Spleen (tissue), 11 donors: ENCODE measurements around the gene ADAMTS19. TPM values are rescaled to one million over a fixed set of nuclear protein-coding genes. Genes with fewer than 3 reads are reported as not detected.

Source experiments
- DNase-seq: peaks from one replicate; pipeline ENCODE4 v3.0.0-alpha.2; 2020
- H3K27ac ChIP-seq, 8 donors: fragments of 200-600 bp; sonication (generic) in 7 of 8; 1 replicate in 4 of 8; 2 replicates in 4 of 8; pipeline versions ENCODE4 v1.5.0 to v1.8.0; 2016 to 2021; ENCODE audit warnings: inconsistent platforms in 4 of 8, mild to moderate bottlenecking in 4 of 8, moderate library complexity in 1 of 8
- H3K27me3 ChIP-seq, 7 donors: fragments of 200-600 bp; sonication (generic) in 6 of 7; replicated peaks in 1 of 7; 1 replicate in 4 of 7; 2 replicates in 3 of 7; pipeline versions ENCODE4 v1.5.0 to v1.8.0; 2016 to 2021; ENCODE audit warnings: inconsistent platforms in 3 of 7, mild to moderate bottlenecking in 1 of 7
- H3K36me3 ChIP-seq, 6 donors: fragments of 200-600 bp; sonication (generic) in 5 of 6; 1 replicate in 4 of 6; 2 replicates in 2 of 6; pipeline versions ENCODE4 v1.5.0 to v1.8.0; 2016 to 2021; ENCODE audit warnings: inconsistent platforms in 2 of 6
- H3K4me1 ChIP-seq, 6 donors: fragments of 200-600 bp; sonication (generic) in 5 of 6; 1 replicate in 3 of 6; 2 replicates in 3 of 6; pipeline versions ENCODE4 v1.5.0 to v1.8.0; 2016 to 2021; ENCODE audit warnings: inconsistent platforms in 3 of 6
- H3K4me3 ChIP-seq, 8 donors: fragments of 200-600 bp; sonication (generic) in 7 of 8; 1 replicate in 4 of 8; 2 replicates in 4 of 8; pipeline versions ENCODE4 v1.5.0 to v1.8.0; 2016 to 2021; ENCODE audit warnings: inconsistent platforms in 4 of 8, mild to moderate bottlenecking in 4 of 8, moderate library complexity in 2 of 8
- H3K9me3 ChIP-seq, 8 donors: fragments of 200-600 bp; sonication (generic) in 7 of 8; 1 replicate in 4 of 8; 2 replicates in 4 of 8; pipeline versions ENCODE4 v1.5.0 to v1.8.0; 2016 to 2021; ENCODE audit warnings: inconsistent platforms in 4 of 8
- POLR2A ChIP-seq, 3 donors: fragments of 450-650 bp; IDR thresholded peaks; one replicate each; pipeline ENCODE4 v1.5.1; 2017; ENCODE audit warnings: antibody characterized with exemption in 3 of 3, mild to moderate bottlenecking in 1 of 3
- POLR2AphosphoS5 ChIP-seq, 3 donors: sonication (generic); formaldehyde crosslinking; IDR thresholded peaks; one replicate each; pipeline ENCODE4 v1.5.1; 2017; ENCODE audit warnings: antibody characterized with exemption in 3 of 3
- WGBS, 5 donors: extraction: QIAGEN DNeasy Blood & Tissue Kit in 3 of 5; methylation state at CpG; one replicate each; pipeline versions ENCODE4 v1.1.5 to v1.1.7; 2013 to 2018; 5-methylcytosine and 5-hydroxymethylcytosine counted together
- intact Hi-C: fragments of 100-400 bp; cut with DNase I; formaldehyde crosslinking; loops from one replicate; pipeline ENCODE4 v1.15.0; 2023; ENCODE audit warnings: low total_unique reads
- polyA plus RNA-seq, 3 donors: library from polyadenylated mRNA; stranded (reverse); fragments of 200-250 nt; gene quantifications; one replicate each; pipeline ENCODE4 v1.2.1, GENCODE V29; 2013
- total RNA-seq, 7 donors: library from RNA; depleted of rRNA in 3 of 7; stranded (reverse); fragments of >200 nt in 3 of 7; fragmentation: NEBNext Ultra II Directional in 4 of 7; extraction: Animal tissue kit (Norgen Biotek cat#: 25700) in 4 of 7; gene quantifications; one replicate each; pipeline versions ENCODE4 v1.1.0 to v1.2.1, GENCODE V29; 2016 to 2021
- TF ChIP-seq, protein P1 (sequence below), 11 experiments: fragments of 200-600 bp in 7 of 11; fragments of 450-650 bp in 4 of 11; sonication (generic) in 4 of 11; IDR thresholded peaks in 8 of 11; conservative IDR thresholded peaks in 3 of 11; 1 replicate in 7 of 11; 2 replicates in 4 of 11; pipeline versions ENCODE4 v1.4.0 to v1.8.0; 2016 to 2021; ENCODE audit warnings: antibody characterized with exemption in 11 of 11, inconsistent platforms in 4 of 11, mild to moderate bottlenecking in 1 of 11
- donor health status: healthy with polysubstance abuse.
- donor health status: DM: no; HTN: no; CAD: no; lungs with moderate emphysema.
- donor health status: DM: no; HTN: no; CAD: no.
- donor health status: Bipolar disorder and iron deficiency.
- donor health status: healthy.
- donor health status: DM: no; HTN: no; CAD: no.
- donor health status: DM: yes; HTN: yes; CAD: no.

ADAMTS19 gene
- total and polyA plus RNA-seq, 10 donors, result 0.02 TPM; not detected in 9

DNA sequence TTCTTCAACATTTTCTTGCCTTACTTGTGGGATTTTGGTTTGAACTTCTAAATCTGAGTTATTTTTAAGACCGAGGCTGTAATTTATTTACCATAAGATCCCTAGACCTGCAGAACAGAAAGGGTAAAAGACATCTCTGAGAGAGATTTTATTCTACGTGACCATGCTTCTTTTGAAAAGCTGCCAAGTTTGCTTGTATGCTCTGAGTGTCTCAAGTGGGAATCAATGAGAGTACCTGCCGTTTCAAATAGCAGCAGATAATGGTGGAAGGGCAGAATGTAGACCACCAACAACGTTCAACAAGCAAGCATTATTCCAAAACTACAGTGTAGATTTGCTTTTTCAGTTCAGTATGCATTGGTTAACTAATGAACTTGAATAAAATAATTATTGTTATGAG is 179.2 kb downstream of the ADAMTS19 start:
- Histone ChIP-seq H3K36me3 (no peaks in the 10 kb centered on the region), H3K4me3 (no peak overlapping the region), H3K27me3 (no peaks in the 10 kb centered on the region), H3K9me3 (peaks cover 0 to 13% (median under 1%) of the 10 kb centered on the region in 8 donors), H3K27ac (no peak overlapping the region), H3K4me1 (no peaks in the 10 kb centered on the region)
- WGBS, 5 donors, result 59 to 69% (median 62%) methylated on average over 4 of the region's 4 CpGs
- TF ChIP-seq POLR2A (IDR thresholded peaks at IDR 0.05), result no peak
- TF ChIP-seq POLR2AphosphoS5 (IDR thresholded peaks at IDR 0.05), result no peak
- DNase-seq, result no peak
- intact Hi-C loops, result no loop called here

DNA sequence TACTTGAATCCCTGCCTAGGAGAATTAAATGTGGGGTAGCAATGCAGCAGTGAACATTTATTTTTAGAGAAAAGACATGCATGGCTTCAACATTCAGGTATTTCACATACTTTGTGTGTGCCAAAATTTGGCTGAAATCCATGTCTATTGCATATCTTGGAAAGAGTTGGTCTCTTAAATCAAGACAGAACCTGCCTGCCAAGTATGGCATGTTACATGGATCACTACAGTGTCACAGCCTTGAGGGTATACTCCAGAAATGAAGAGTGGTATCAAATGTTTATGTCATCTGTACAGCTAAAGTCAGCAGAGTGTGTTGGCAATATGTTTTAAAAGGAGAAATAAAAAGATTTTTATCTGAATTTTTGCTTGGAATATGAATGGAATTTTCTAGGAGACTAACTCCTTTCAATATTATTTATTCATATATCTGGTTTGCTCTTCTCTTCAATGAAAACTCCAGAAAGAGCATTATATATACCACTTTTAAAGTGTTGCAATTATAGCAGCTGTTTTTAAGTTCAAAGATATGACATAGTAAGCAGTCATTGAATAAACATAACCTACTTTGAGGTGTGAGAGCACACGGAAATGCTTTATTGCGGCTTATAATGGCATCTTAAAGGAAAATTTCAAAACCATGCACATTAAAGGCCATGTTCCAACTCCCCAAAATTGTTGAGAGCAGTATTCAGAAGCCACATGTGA is 192.4 kb downstream of the ADAMTS19 start:
- H3K4me1 ChIP-seq, result no peaks in the 10 kb centered on the region
- no peaks in the 10 kb centered on the region for H3K36me3 ChIP-seq
- no peak overlapping the region for H3K27ac ChIP-seq
- TF ChIP-seq, protein P1, sequence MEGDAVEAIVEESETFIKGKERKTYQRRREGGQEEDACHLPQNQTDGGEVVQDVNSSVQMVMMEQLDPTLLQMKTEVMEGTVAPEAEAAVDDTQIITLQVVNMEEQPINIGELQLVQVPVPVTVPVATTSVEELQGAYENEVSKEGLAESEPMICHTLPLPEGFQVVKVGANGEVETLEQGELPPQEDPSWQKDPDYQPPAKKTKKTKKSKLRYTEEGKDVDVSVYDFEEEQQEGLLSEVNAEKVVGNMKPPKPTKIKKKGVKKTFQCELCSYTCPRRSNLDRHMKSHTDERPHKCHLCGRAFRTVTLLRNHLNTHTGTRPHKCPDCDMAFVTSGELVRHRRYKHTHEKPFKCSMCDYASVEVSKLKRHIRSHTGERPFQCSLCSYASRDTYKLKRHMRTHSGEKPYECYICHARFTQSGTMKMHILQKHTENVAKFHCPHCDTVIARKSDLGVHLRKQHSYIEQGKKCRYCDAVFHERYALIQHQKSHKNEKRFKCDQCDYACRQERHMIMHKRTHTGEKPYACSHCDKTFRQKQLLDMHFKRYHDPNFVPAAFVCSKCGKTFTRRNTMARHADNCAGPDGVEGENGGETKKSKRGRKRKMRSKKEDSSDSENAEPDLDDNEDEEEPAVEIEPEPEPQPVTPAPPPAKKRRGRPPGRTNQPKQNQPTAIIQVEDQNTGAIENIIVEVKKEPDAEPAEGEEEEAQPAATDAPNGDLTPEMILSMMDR (IDR thresholded peaks at IDR 0.05 in 8 of 11, conservative IDR thresholded peaks at IDR 0.05 in 3 of 11), result no peak
- no peak for TF ChIP-seq POLR2A (IDR thresholded peaks at IDR 0.05)
- no peak for DNase-seq
- no peak overlapping the region for H3K4me3 ChIP-seq
- 86 to 90% (median 87%) methylated on average over 2 of the region's 2 CpGs for WGBS, 5 donors
- no peaks in the 10 kb centered on the region for H3K27me3 ChIP-seq
- intact Hi-C loops, result no loop called here
- no peaks in the 10 kb centered on the region for H3K9me3 ChIP-seq

DNA sequence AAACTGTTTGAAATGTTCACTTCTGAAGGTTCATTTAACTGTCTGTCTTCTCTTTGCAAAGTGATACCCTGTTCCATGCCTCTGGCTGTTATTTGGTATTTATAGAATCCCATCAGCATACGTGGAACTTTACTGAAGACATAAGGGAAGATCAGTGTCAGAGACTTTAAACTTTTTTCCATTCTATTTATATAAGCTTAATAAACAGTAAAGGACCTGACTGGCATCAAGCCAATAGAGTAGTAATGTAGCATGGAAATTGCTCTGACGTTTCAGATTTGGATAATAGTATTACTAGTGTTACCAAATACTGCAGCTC is 192.9 kb downstream of the ADAMTS19 start:
- Histone ChIP-seq H3K27ac (no peak overlapping the region), H3K27me3 (no peaks in the 10 kb centered on the region), H3K4me1 (no peaks in the 10 kb centered on the region), H3K9me3 (no peaks in the 10 kb centered on the region), H3K36me3 (no peaks in the 10 kb centered on the region), H3K4me3 (no peak overlapping the region)
- no peak for TF ChIP-seq POLR2AphosphoS5 (IDR thresholded peaks at IDR 0.05)
- TF ChIP-seq POLR2A (IDR thresholded peaks at IDR 0.05), result no peak
- TF ChIP-seq, protein P1 (IDR thresholded peaks at IDR 0.05 in 8 of 11, conservative IDR thresholded peaks at IDR 0.05 in 3 of 11), result no peak
- intact Hi-C loops, result no loop called here
- DNase-seq, result no peak
- WGBS, 5 donors, result 46 to 56% (median 54%) methylated on average over 2 of the region's 2 CpGs

DNA sequence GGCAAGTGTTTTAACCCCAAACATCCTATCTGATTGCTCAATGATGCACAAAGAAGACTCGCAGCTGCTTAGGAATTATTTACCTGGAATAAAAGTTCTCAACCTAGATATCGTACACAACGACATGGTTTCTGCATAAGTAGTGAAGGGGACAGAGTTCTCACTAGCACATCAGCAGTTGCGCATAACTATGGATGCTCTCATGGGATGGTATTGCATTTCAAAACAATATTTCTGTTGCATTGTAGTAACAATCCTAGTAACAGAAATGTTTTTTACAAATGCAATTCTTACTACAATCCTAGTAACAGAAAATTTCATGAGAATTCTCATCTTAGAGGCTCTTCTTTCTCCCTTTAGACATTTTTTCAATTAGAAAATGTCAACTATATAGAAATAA is 193.3 kb downstream of the ADAMTS19 start:
- TF ChIP-seq POLR2A (IDR thresholded peaks at IDR 0.05), result no peak
- Histone ChIP-seq H3K27me3 (no peaks in the 10 kb centered on the region), H3K27ac (no peak overlapping the region), H3K4me3 (no peak overlapping the region), H3K36me3 (no peaks in the 10 kb centered on the region), H3K4me1 (no peaks in the 10 kb centered on the region), H3K9me3 (no peaks in the 10 kb centered on the region)
- intact Hi-C loops, result no loop called here
- no peak for DNase-seq
- WGBS, 5 donors, result 91 to 94% (median 92%) methylated on average over 4 of the region's 4 CpGs

DNA sequence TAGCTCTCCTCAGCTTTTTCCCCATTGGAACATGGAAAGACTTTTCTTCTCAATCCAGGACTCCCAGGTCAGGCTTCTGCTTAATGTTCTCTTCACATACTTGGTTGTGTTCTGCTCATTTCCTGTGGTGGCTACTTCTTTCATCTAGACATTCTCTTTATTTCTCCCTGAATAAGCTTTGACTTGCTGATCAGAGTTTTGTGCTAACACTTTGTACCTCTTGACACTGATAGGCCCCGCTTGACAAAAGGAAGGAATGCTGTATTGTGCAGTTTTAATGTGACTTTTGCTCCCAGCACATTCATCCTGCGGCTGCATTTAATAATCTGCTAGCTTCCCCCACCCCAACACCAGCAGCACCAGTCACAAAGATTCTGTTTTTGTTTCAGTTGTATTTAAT is 196.9 kb downstream of the ADAMTS19 start:
- no peaks in the 10 kb centered on the region for H3K4me1 ChIP-seq
- H3K4me3 ChIP-seq, result no peak overlapping the region
- intact Hi-C loops, result no loop called here
- 79 to 85% (median 84%) methylated on average over 2 of the region's 2 CpGs for WGBS, 5 donors
- no peak for TF ChIP-seq POLR2A (IDR thresholded peaks at IDR 0.05)
- no peak for TF ChIP-seq POLR2AphosphoS5 (IDR thresholded peaks at IDR 0.05)
- TF ChIP-seq, protein P1 (IDR thresholded peaks at IDR 0.05 in 8 of 11, conservative IDR thresholded peaks at IDR 0.05 in 3 of 11), result no peak
- H3K27ac ChIP-seq, result no peak overlapping the region
- H3K9me3 ChIP-seq, result no peaks in the 10 kb centered on the region
- no peaks in the 10 kb centered on the region for H3K27me3 ChIP-seq
- H3K36me3 ChIP-seq, result no peaks in the 10 kb centered on the region
- no peak for DNase-seq
